Measurements from ENCODE around the gene PTPN3.
"Not testable (repeated sequence)": the region's sequence is repeated elsewhere in the genome, so short reads cannot be mapped to it uniquely, and the experiment has no call there.

Gene PTPN3

GRCh38 chr9:109369285-109369684 is 128.8 kb downstream of the PTPN3 start:
- FAIRE-seq (no peak), DNase-seq (ENCODE audit: extremely low spot score, insufficient read length, low read depth) (no peak)

GRCh38 chr9:109360771-109361170 is 137.3 kb downstream of the PTPN3 start:
- FAIRE-seq = no peak
- DNase-seq (ENCODE audit: extremely low spot score, insufficient read length, low read depth) = no peak

- FAIRE-seq; DNase-seq (ENCODE audit: extremely low spot score, insufficient read length, low read depth): not testable (repeated sequence)
These were observed 139.0 kb downstream of the PTPN3 start for GRCh38 chr9:109358968-109359603.

- FAIRE-seq = no peak
- DNase-seq (ENCODE audit: extremely low spot score, insufficient read length, low read depth) = no peak
These were observed 142.4 kb downstream of the PTPN3 start for GRCh38 chr9:109355564-109356297.

- FAIRE-seq (no peak), DNase-seq (ENCODE audit: extremely low spot score, insufficient read length, low read depth) (no peak)
These were observed 143.9 kb downstream of the PTPN3 start for GRCh38 chr9:109354190-109354589.

GRCh38 chr9:109351032-109351431 is 147.1 kb downstream of the PTPN3 start:
- FAIRE-seq (no peak), DNase-seq (ENCODE audit: extremely low spot score, insufficient read length, low read depth) (no peak)

- no peak for DNase-seq (ENCODE audit: extremely low spot score, insufficient read length, low read depth)
These were observed 148.7 kb downstream of the PTPN3 start for GRCh38 chr9:109349421-109349846.

GRCh38 chr9:109346904-109347303 is 151.2 kb downstream of the PTPN3 start:
- FAIRE-seq = no peak
- DNase-seq (ENCODE audit: extremely low spot score, insufficient read length, low read depth) = no peak

More at GRCh38 chr9:109349421-109349846, 148.7 kb downstream of the PTPN3 start:
- no peak for FAIRE-seq

- FAIRE-seq = no peak
These were observed 153.2 kb downstream of the PTPN3 start for GRCh38 chr9:109344866-109345265.

GRCh38 chr9:109342878-109343277 is 155.2 kb downstream of the PTPN3 start:
- FAIRE-seq = no peak
- no peak for DNase-seq (ENCODE audit: extremely low spot score, insufficient read length, low read depth)

More at GRCh38 chr9:109344866-109345265, 153.2 kb downstream of the PTPN3 start:
- DNase-seq (ENCODE audit: extremely low spot score, insufficient read length, low read depth) = no peak

GRCh38 chr9:109341561-109341960 is 156.5 kb downstream of the PTPN3 start:
- FAIRE-seq (no peak), DNase-seq (ENCODE audit: extremely low spot score, insufficient read length, low read depth) (no peak)

GRCh38 chr9:109340979-109341378 is 157.1 kb downstream of the PTPN3 start:
- DNase-seq (ENCODE audit: extremely low spot score, insufficient read length, low read depth); FAIRE-seq: not testable (repeated sequence)

- FAIRE-seq = no peak
- no peak for DNase-seq (ENCODE audit: extremely low spot score, insufficient read length, low read depth)
These were observed 161.7 kb downstream of the PTPN3 start for GRCh38 chr9:109336409-109336808.

GRCh38 chr9:109335929-109336328 is 162.2 kb downstream of the PTPN3 start:
- FAIRE-seq = no peak
- no peak for DNase-seq (ENCODE audit: extremely low spot score, insufficient read length, low read depth)

GRCh38 chr9:109335121-109335520 is 163.0 kb downstream of the PTPN3 start:
- no peak for FAIRE-seq
- DNase-seq (ENCODE audit: extremely low spot score, insufficient read length, low read depth) = no peak

GRCh38 chr9:109331353-109331752 is 166.8 kb downstream of the PTPN3 start:
- DNase-seq (ENCODE audit: extremely low spot score, insufficient read length, low read depth) = no peak
- no peak for FAIRE-seq

GRCh38 chr9:109329638-109330258 is 168.4 kb downstream of the PTPN3 start:
- FAIRE-seq = no peak
- DNase-seq (ENCODE audit: extremely low spot score, insufficient read length, low read depth) = no peak

GRCh38 chr9:109328978-109329637 is 169.0 kb downstream of the PTPN3 start:
- FAIRE-seq (no peak), DNase-seq (ENCODE audit: extremely low spot score, insufficient read length, low read depth) (no peak)
